A549 (cell line): Measurements from ENCODE around the gene TSSK3. TPM values are rescaled to one million over a fixed set of nuclear protein-coding genes. Genes with fewer than 3 reads are reported as not detected.

ENCODE experiments used
- ATAC-seq, 2 experiments: fragments of 200-7000 bp in 1 of 2; fragments of >200 bp in 1 of 2; cut with Nextera tagmentation in 1 of 2; cut with Tn5 transposase in 1 of 2; 3 replicates each; pipeline versions ENCODE4 v1.8.0 to v1.9.1; 2018 to 2020; ENCODE audit warnings: mild to moderate bottlenecking in 1 of 2, moderate library complexity in 1 of 2
- CTCF ChIA-PET: fragments of 300-600 bp; sonication (Branson Sonifier 250); formaldehyde crosslinking; extraction: SDS; loops from one replicate; lab custom pipeline; 2021; ENCODE audit warnings: antibody characterized with exemption, inconsistent platforms; lab: Yijun Ruan, JAX
- POLR2A ChIA-PET: fragments of 350-600 bp; formaldehyde crosslinking; extraction: SDS; loops from one replicate; lab custom pipeline; 2021; ENCODE audit warnings: antibody characterized with exemption, inconsistent platforms; lab: Yijun Ruan, JAX
- DNase-seq, 2 experiments: peaks; one replicate each; pipeline versions ENCODE4 v3.0.0 to v3.0.0-alpha.2; 2011 to 2016; ENCODE audit warnings: low read depth in 1 of 2, low spot score in 1 of 2
- FAIRE-seq: peaks from 2 replicates; lab custom pipeline; 2011; peaks lifted over from hg19 to GRCh38; lab: Jason Lieb, UNC
- H3K27ac ChIP-seq, 2 experiments: fragments of >200 bp; sonication (Bioruptor Twin); formaldehyde crosslinking; 3 replicates each; pipeline ENCODE4 v1.5.1; 2016 to 2017
- H3K4me1 ChIP-seq: fragments of >200 bp; sonication (Bioruptor Twin); formaldehyde crosslinking; 3 replicates; pipeline ENCODE4 v1.6.1; 2016
- H3K4me2 ChIP-seq: fragments of >200 bp; sonication (Bioruptor Twin); formaldehyde crosslinking; 3 replicates; pipeline ENCODE4 v1.6.1; 2016
- H3K4me3 ChIP-seq: fragments of >200 bp; sonication (Bioruptor Twin); formaldehyde crosslinking; 3 replicates; pipeline ENCODE4 v1.5.1; 2016
- H3K9me3 ChIP-seq: fragments of >200 bp; sonication (Bioruptor Twin); formaldehyde crosslinking; 3 replicates; pipeline ENCODE4 v1.6.1; 2016
- BCL3 ChIP-seq: fragments of >200 bp; sonication (Bioruptor Twin); formaldehyde crosslinking; IDR thresholded peaks from 3 replicates; pipeline ENCODE4 v1.6.1; 2016
- CBX2 ChIP-seq: fragments of 200-600 bp; sonication (generic); IDR thresholded peaks from 2 replicates; pipeline ENCODE4 v1.6.1; 2016; ENCODE audit warnings: low read depth, mild to moderate bottlenecking, borderline replicate concordance
- CEBPB ChIP-seq, 2 experiments: fragments of >200 bp in 1 of 2; sonication (Bioruptor Twin) in 1 of 2; formaldehyde crosslinking in 1 of 2; IDR thresholded peaks; 2 replicates each; pipeline ENCODE4 v1.6.1; 2012 to 2016
- CHD2 ChIP-seq: fragments of 150-350 bp; IDR thresholded peaks from 2 replicates; pipeline ENCODE4 v1.6.1; 2014; ENCODE audit warnings: low read length; ENCODE audit not compliant: partially characterized antibody
- E2F6 ChIP-seq: IDR thresholded peaks from 2 replicates; pipeline ENCODE4 v1.6.1; 2012; ENCODE audit warnings: low read depth, borderline replicate concordance
- EHF ChIP-seq: fragments of 250-450 bp; sonication (Bioruptor Pico); IDR thresholded peaks from 2 replicates; pipeline ENCODE4 v1.5.0; 2020; ENCODE audit warnings: mild to moderate bottlenecking
- EHMT2 ChIP-seq: fragments of 200-600 bp; sonication (generic); IDR thresholded peaks from 2 replicates; pipeline ENCODE4 v1.6.1; 2016; ENCODE audit warnings: antibody characterized with exemption, low read depth, mild to moderate bottlenecking, moderate library complexity
- EP300 ChIP-seq, 2 experiments: fragments of >200 bp; sonication (Bioruptor Twin); formaldehyde crosslinking; IDR thresholded peaks; 2 replicates in 1 of 2; 3 replicates in 1 of 2; pipeline ENCODE4 v1.6.1; 2016 to 2017
- FOSL2 ChIP-seq, 2 experiments: fragments of 450-650 bp in 1 of 2; fragments of >200 bp in 1 of 2; sonication (Bioruptor Twin) in 1 of 2; formaldehyde crosslinking; IDR thresholded peaks; 2 replicates each; pipeline versions ENCODE4 v1.5.0 to v1.6.1; 2016 to 2020; ENCODE audit warnings: mild to moderate bottlenecking in 1 of 2, moderate library complexity in 1 of 2
- HDAC2 ChIP-seq: fragments of 200-600 bp; sonication (generic); IDR thresholded peaks from 2 replicates; pipeline ENCODE4 v1.6.1; 2016
- HES2 ChIP-seq: fragments of >200 bp; sonication (Bioruptor Twin); formaldehyde crosslinking; IDR thresholded peaks from 2 replicates; pipeline ENCODE4 v1.6.1; 2016
- HOXB13 ChIP-seq: fragments of 250-450 bp; sonication (Bioruptor Pico); IDR thresholded peaks from 2 replicates; pipeline ENCODE4 v1.5.0; 2020; ENCODE audit warnings: low read depth, mild to moderate bottlenecking, moderate library complexity
- HOXB5 ChIP-seq: fragments of 250-450 bp; sonication (Bioruptor Pico); IDR thresholded peaks from 2 replicates; pipeline ENCODE4 v1.5.0; 2020; ENCODE audit warnings: mild to moderate bottlenecking, moderate library complexity
- KDM1A ChIP-seq: fragments of 200-600 bp; sonication (generic); IDR thresholded peaks from 2 replicates; pipeline ENCODE4 v1.6.1; 2016; ENCODE audit warnings: low read depth, mild to moderate bottlenecking
- MAFK ChIP-seq: fragments of 450-650 bp; IDR thresholded peaks from 2 replicates; pipeline ENCODE4 v1.6.1; 2014; ENCODE audit not compliant: partially characterized antibody
- MAX ChIP-seq: IDR thresholded peaks from 2 replicates; pipeline ENCODE4 v1.6.1; 2012
- MYC ChIP-seq: IDR thresholded peaks from 2 replicates; pipeline ENCODE4 v1.6.1; 2012; ENCODE audit warnings: mild to moderate bottlenecking, inconsistent platforms, low read length, improper control_type of control experiment, borderline replicate concordance
- NPAS2 ChIP-seq: fragments of 250-450 bp; sonication (Bioruptor Pico); IDR thresholded peaks from 2 replicates; pipeline ENCODE4 v1.8.0; 2022; ENCODE audit warnings: mild to moderate bottlenecking, moderate library complexity, borderline replicate concordance
- RAD21 ChIP-seq, 2 experiments: fragments of >200 bp in 1 of 2; sonication (Bioruptor Twin) in 1 of 2; formaldehyde crosslinking in 1 of 2; IDR thresholded peaks in 1 of 2; conservative IDR thresholded peaks in 1 of 2; 2 replicates in 1 of 2; 3 replicates in 1 of 2; pipeline ENCODE4 v1.6.1; 2012 to 2018; ENCODE audit warnings: inconsistent platforms in 1 of 2
- RFX5 ChIP-seq: fragments of 450-650 bp; IDR thresholded peaks from 2 replicates; pipeline ENCODE4 v1.7.1; 2014; ENCODE audit warnings: antibody characterized with exemption, mild to moderate bottlenecking, moderate library complexity
- TFCP2L1 ChIP-seq: fragments of 250-450 bp; sonication (Bioruptor Pico); IDR thresholded peaks from 2 replicates; pipeline ENCODE4 v1.5.0; 2021; ENCODE audit warnings: mild to moderate bottlenecking
- USF2 ChIP-seq: fragments of 450-650 bp; IDR thresholded peaks from 2 replicates; pipeline ENCODE4 v1.6.1; 2014; ENCODE audit warnings: antibody characterized with exemption
- ZNF302 ChIP-seq: fragments of 250-450 bp; sonication (Bioruptor Pico); IDR thresholded peaks from 2 replicates; pipeline ENCODE4 v1.9.0; 2021; ENCODE audit warnings: inconsistent platforms, mild to moderate bottlenecking, moderate library complexity
- WGBS: methylation state at CpG from one replicate; pipeline ENCODE4 v1.1.6; 2017; ENCODE audit errors: missing lambda C conversion rate; 5-methylcytosine and 5-hydroxymethylcytosine counted together
- polyA plus RNA-seq, 4 experiments: library from polyadenylated mRNA; depleted of rRNA in 3 of 4; stranded (reverse); fragments of >200 nt; fragmentation: RNase III in 1 of 4; extraction: RNeasy Plus Mini Kit Qiagen cat#74134 plus additional on column Dnase treatment in 1 of 4; gene quantifications; 2 replicates in 3 of 4; 3 replicates in 1 of 4; pipeline ENCODE4 v1.2.3, GENCODE V29; 2011 to 2017

Gene TSSK3
- polyA plus RNA-seq, 2 of the 4 experiments (the other 2 are of a cell fraction) = 0.31 to 0.37 TPM

GRCh38 chr1:32342704-32343103, 19.6 kb upstream of the TSSK3 start:
- no peak for ATAC-seq
- TF ChIP-seq TFCP2L1 (CRISPR knock-in tag) (no peak), MYC (no peak), HDAC2 (no peak), CBX2 (no peak), CEBPB (IDR thresholded peaks at IDR 0.05) (peak in 1 of 2 experiments; percentile 39; a peak in 1 of 4 replicates)
- TF ChIP-seq, all 56 proteins: peak for 1
- FAIRE-seq = no peak

GRCh38 chr1:32345289-32345827, 17.0 kb upstream of the TSSK3 start:
- 39% methylated on average over 7 of the region's 8 CpGs for WGBS
- POLR2A ChIA-PET = interaction anchor here (1.3 kb wide), 1 partner anchor 9 kb away, joined by 7 read pairs; the partner anchor contains the start of gene MARCKSL1
- H3K9me3 ChIP-seq = no peaks in the 10 kb centered on the region
- DNase-seq (no peak), FAIRE-seq (no peak), ATAC-seq (no peak)
- TF ChIP-seq KDM1A (no peak), EHMT2 (no peak), CEBPB (IDR thresholded peaks at IDR 0.05) (no peak), HOXB13 (CRISPR knock-in tag) (no peak), E2F6 (no peak), MAX (no peak), CHD2 (no peak), NPAS2 (CRISPR knock-in tag) (no peak), FOSL2 (IDR thresholded peaks at IDR 0.05) (no peak), FOSL2 (CRISPR knock-in tag; IDR thresholded peaks at IDR 0.05) (no peak), HDAC2 (no peak), BCL3 (no peak), EHF (CRISPR knock-in tag) (no peak), TFCP2L1 (CRISPR knock-in tag) (no peak), RAD21 (conservative IDR thresholded peaks at IDR 0.05 in 1 of 2, IDR thresholded peaks at IDR 0.05 in 1 of 2) (no peak)
- H3K27ac ChIP-seq = no peak overlapping the region
- no peaks in the 10 kb centered on the region for H3K4me1 ChIP-seq
- no peak overlapping the region for H3K4me2 ChIP-seq
- CTCF ChIA-PET = interaction anchor here (0.6 to 1.2 kb wide), 3 partner anchors 15 to 130 kb away, joined by 3 to 4 read pairs (median 4); no protein-coding TSS in a partner anchor
- H3K4me3 ChIP-seq = no peak overlapping the region

More at GRCh38 chr1:32342704-32343103, 19.6 kb upstream of the TSSK3 start:
- 89% methylated on average over 10 of the region's 10 CpGs for WGBS
- H3K9me3 ChIP-seq = no peaks in the 10 kb centered on the region
- H3K4me1 ChIP-seq = no peaks in the 10 kb centered on the region
- H3K4me3 ChIP-seq = no peak overlapping the region
- ChIA-PET POLR2A (interaction anchor here (1.8 kb wide), 1 partner anchor 9 kb away, joined by 6 read pairs; no protein-coding TSS in a partner anchor), CTCF (interaction anchor here (2.0 kb wide), 1 partner anchor 9 kb away, joined by 8 read pairs; no protein-coding TSS in a partner anchor)
- no peak for DNase-seq
- H3K4me2 ChIP-seq = no peak overlapping the region
- no peak overlapping the region for H3K27ac ChIP-seq

- no peak overlapping the region for H3K4me3 ChIP-seq
- CTCF ChIA-PET = interaction anchor here (0.6 to 2.5 kb wide), 3 partner anchors 17 to 131 kb away, joined by 3 to 8 read pairs (median 4); no protein-coding TSS in a partner anchor
- TF ChIP-seq HES2 = no peak
- TF ChIP-seq HOXB5 (CRISPR knock-in tag) = no peak
- TF ChIP-seq FOSL2 (IDR thresholded peaks at IDR 0.05) = no peak
- no peak for TF ChIP-seq FOSL2 (CRISPR knock-in tag; IDR thresholded peaks at IDR 0.05)
- TF ChIP-seq ZNF302 (CRISPR knock-in tag) = no peak
- no peak for TF ChIP-seq BCL3
- no peak for TF ChIP-seq MAFK
- TF ChIP-seq EP300 (IDR thresholded peaks at IDR 0.05) = no peak
- TF ChIP-seq USF2 = no peak
- no peak for TF ChIP-seq CEBPB (IDR thresholded peaks at IDR 0.05)
- no peak for TF ChIP-seq RFX5
- TF ChIP-seq, all 56 proteins: peak for 0
- POLR2A ChIA-PET = interaction anchor here (1.0 kb wide), 1 partner anchor 10 kb away, joined by 3 read pairs; the partner anchor contains the start of gene MARCKSL1
- no peak for FAIRE-seq
- DNase-seq = no peak
- Histone ChIP-seq H3K4me2 (no peak overlapping the region), H3K9me3 (no peaks in the 10 kb centered on the region), H3K4me1 (no peaks in the 10 kb centered on the region), H3K27ac (no peak overlapping the region)
- no peak for ATAC-seq
- WGBS = 79% methylated on average over 9 of the region's 9 CpGs
Measured at GRCh38 chr1:32346532-32347157, 15.7 kb upstream of the TSSK3 start.
